SK-N-SH treated with all-trans-retinoic acid at 6 μM for 48 hours (cell line): ENCODE results near the gene ANKRD42.
"Not testable (repeated sequence)": the region's sequence is repeated elsewhere in the genome, so short reads cannot be mapped to it uniquely, and the experiment has no call there.

Experiments
- ATAC-seq: fragments of 200-7000 bp; cut with Tn5 transposase; 3 replicates; pipeline ENCODE4 v1.9.1; 2020; ENCODE audit warnings: mild to moderate bottlenecking, moderate library complexity
- ARNTL ChIP-seq: fragments of 450-650 bp; formaldehyde crosslinking; IDR thresholded peaks from 2 replicates; pipeline ENCODE4 v1.5.0; 2020; ENCODE audit warnings: low read depth, mild to moderate bottlenecking, moderate library complexity, borderline replicate concordance
- BACH2 ChIP-seq: fragments of 250-450 bp; sonication (Bioruptor Pico); IDR thresholded peaks from 2 replicates; pipeline ENCODE4 v1.9.0; 2021; ENCODE audit warnings: mild to moderate bottlenecking, borderline replicate concordance
- CREB5 ChIP-seq: fragments of 250-450 bp; sonication (Bioruptor Pico); IDR thresholded peaks from 2 replicates; pipeline ENCODE4 v1.5.1; 2020; ENCODE audit warnings: low read depth, mild to moderate bottlenecking, moderate library complexity
- CSDC2 ChIP-seq: fragments of 250-450 bp; sonication (Bioruptor Pico); IDR thresholded peaks from 2 replicates; pipeline ENCODE4 v1.5.0; 2020; ENCODE audit warnings: mild to moderate bottlenecking, moderate library complexity
- CSRNP3 ChIP-seq: fragments of 250-450 bp; sonication (Bioruptor Pico); IDR thresholded peaks from 2 replicates; pipeline ENCODE4 v1.5.1; 2021; ENCODE audit warnings: mild to moderate bottlenecking, moderate library complexity
- ESRRG ChIP-seq: fragments of 250-450 bp; sonication (Bioruptor Pico); IDR thresholded peaks from 2 replicates; pipeline ENCODE4 v1.6.1; 2021; ENCODE audit warnings: mild to moderate bottlenecking
- GLIS3 ChIP-seq: fragments of 250-450 bp; sonication (Bioruptor Pico); IDR thresholded peaks from 2 replicates; pipeline ENCODE4 v1.5.0; 2020; ENCODE audit warnings: mild to moderate bottlenecking, moderate library complexity
- OSR1 ChIP-seq: fragments of 250-450 bp; sonication (Bioruptor Pico); IDR thresholded peaks from 2 replicates; pipeline ENCODE4 v1.8.0; 2022; ENCODE audit warnings: moderate library complexity, mild to moderate bottlenecking, inconsistent platforms
- POU6F1 ChIP-seq: fragments of 250-450 bp; sonication (Bioruptor Pico); IDR thresholded peaks from 2 replicates; pipeline ENCODE4 v1.8.0; 2021; ENCODE audit warnings: low read depth, mild to moderate bottlenecking, moderate library complexity, borderline replicate concordance
- PPARA ChIP-seq: fragments of 250-450 bp; sonication (Bioruptor Pico); IDR thresholded peaks from 2 replicates; pipeline ENCODE4 v1.5.0; 2020; ENCODE audit warnings: mild to moderate bottlenecking, borderline replicate concordance
- RARB ChIP-seq: fragments of 250-450 bp; sonication (Bioruptor Pico); IDR thresholded peaks from 2 replicates; pipeline ENCODE4 v1.8.0; 2021; ENCODE audit warnings: mild to moderate bottlenecking, moderate library complexity
- TCF4 ChIP-seq: fragments of 250-450 bp; sonication (Bioruptor Pico); IDR thresholded peaks from 2 replicates; pipeline ENCODE4 v1.8.0; 2021; ENCODE audit warnings: mild to moderate bottlenecking, moderate library complexity, borderline replicate concordance
- TOX ChIP-seq: fragments of 250-450 bp; sonication (Bioruptor Pico); IDR thresholded peaks from 2 replicates; pipeline ENCODE4 v1.8.0; 2021; ENCODE audit warnings: mild to moderate bottlenecking, moderate library complexity, borderline replicate concordance
- ZC3H10 ChIP-seq: fragments of 250-450 bp; sonication (Bioruptor Pico); IDR thresholded peaks from 2 replicates; pipeline ENCODE4 v1.5.1; 2021; ENCODE audit warnings: mild to moderate bottlenecking, moderate library complexity
- ZFP3 ChIP-seq: fragments of 250-450 bp; sonication (Bioruptor Pico); IDR thresholded peaks from 2 replicates; pipeline ENCODE4 v1.5.0; 2020; ENCODE audit warnings: mild to moderate bottlenecking, moderate library complexity
- ZFP30 ChIP-seq: fragments of 450-650 bp; formaldehyde crosslinking; IDR thresholded peaks from 2 replicates; pipeline ENCODE4 v1.5.0; 2022; ENCODE audit warnings: mild to moderate bottlenecking, moderate library complexity
- ZNF565 ChIP-seq: fragments of 450-650 bp; formaldehyde crosslinking; conservative IDR thresholded peaks from 2 replicates; pipeline ENCODE4 v1.5.0; 2020; ENCODE audit warnings: low read depth, mild to moderate bottlenecking, moderate library complexity
- ZNF70 ChIP-seq: fragments of 450-650 bp; formaldehyde crosslinking; IDR thresholded peaks from 2 replicates; pipeline ENCODE4 v1.5.0; 2020; ENCODE audit warnings: mild to moderate bottlenecking, moderate library complexity
- ZNF8 ChIP-seq: fragments of 450-650 bp; formaldehyde crosslinking; IDR thresholded peaks from 2 replicates; pipeline ENCODE4 v1.5.0; 2020; ENCODE audit warnings: mild to moderate bottlenecking, moderate library complexity

The ANKRD42 gene

GRCh38 chr11:83205608-83206185, 12.2 kb downstream of the ANKRD42 start:
- TF ChIP-seq BACH2 (CRISPR knock-in tag) (no peak), ESRRG (CRISPR knock-in tag) (no peak), RARB (CRISPR knock-in tag) (no peak), ZNF8 (CRISPR knock-in tag) (no peak), TOX (CRISPR knock-in tag) (no peak), OSR1 (CRISPR knock-in tag) (no peak), CSDC2 (no peak), GLIS3 (CRISPR knock-in tag) (no peak), TCF4 (CRISPR knock-in tag) (no peak), ZFP30 (CRISPR knock-in tag) (no peak), CREB5 (CRISPR knock-in tag) (no peak), ZNF70 (CRISPR knock-in tag) (no peak), PPARA (CRISPR knock-in tag) (no peak)
- TF ChIP-seq, all 23 proteins: peak for 0
- no peak for ATAC-seq

- TF ChIP-seq CREB5 (CRISPR knock-in tag) (no peak), CSDC2 (no peak), CSRNP3 (CRISPR knock-in tag) (no peak), BACH2 (CRISPR knock-in tag) (no peak), OSR1 (CRISPR knock-in tag) (no peak), ZFP30 (CRISPR knock-in tag) (no peak), ARNTL (CRISPR knock-in tag) (no peak), POU6F1 (CRISPR knock-in tag) (no peak), ZFP3 (CRISPR knock-in tag) (no peak), ZNF565 (CRISPR knock-in tag) (no peak)
- no peak for ATAC-seq
These were observed 12.7 kb downstream of the ANKRD42 start for GRCh38 chr11:83206221-83206620.

- ATAC-seq = not testable (repeated sequence)
These were observed 13.4 kb downstream of the ANKRD42 start for GRCh38 chr11:83206771-83207382.

- TF ChIP-seq ZNF8 (CRISPR knock-in tag) (no peak), ESRRG (CRISPR knock-in tag) (no peak), BACH2 (CRISPR knock-in tag) (no peak), TOX (CRISPR knock-in tag) (no peak), ZNF565 (CRISPR knock-in tag) (no peak), CSRNP3 (CRISPR knock-in tag) (no peak), GLIS3 (CRISPR knock-in tag) (no peak), PPARA (CRISPR knock-in tag) (no peak), ZC3H10 (CRISPR knock-in tag) (no peak)
- ATAC-seq = no peak
These were observed 25.6 kb downstream of the ANKRD42 start for GRCh38 chr11:83219095-83219494.
